NCI-H128 (cell line): ENCODE results near the gene CDHR3.
"Not testable (repeated sequence)": the region's sequence is repeated elsewhere in the genome, so short reads cannot be mapped to it uniquely, and the experiment has no call there.

Experiments used
- DNase-seq: peaks from one replicate; lab custom pipeline; 2025; ENCODE audit not compliant: unreplicated experiment; lab: John Stamatoyannopoulos, UW

Gene CDHR3

GRCh38 chr7:105963038-105963667 lies at the start of gene CDHR3:
CDHR3 (plus strand) TSS chr7:105963264; CDS start chr7:105963319, 55 bp downstream.
- no peak for DNase-seq

- no peak for DNase-seq
Observed at GRCh38 chr7:105913947-105914346, 49.1 kb upstream of the CDHR3 start.

DNA sequence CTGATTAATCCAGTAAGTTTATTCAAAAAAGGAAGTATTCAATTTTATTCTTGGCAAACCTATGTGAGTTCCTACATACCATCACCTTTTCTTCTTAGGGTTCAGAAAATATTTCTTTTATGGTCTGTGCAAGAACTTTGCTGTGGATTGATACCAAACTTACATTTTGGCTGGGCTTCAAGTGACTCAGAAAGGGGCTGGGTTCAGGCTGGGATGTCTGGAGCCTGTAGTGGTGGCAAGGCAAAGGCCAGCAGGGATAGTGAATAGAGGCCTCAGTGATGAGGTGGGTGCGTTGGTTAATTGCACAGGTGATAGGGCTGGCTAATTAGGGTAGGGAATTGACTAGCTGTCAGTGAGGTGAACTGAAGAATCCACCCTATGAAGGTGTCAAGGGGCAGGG lies 46.5 kb upstream of the CDHR3 start:
- no peak for DNase-seq

- DNase-seq, result no peak
Observed at GRCh38 chr7:105917659-105918058, 45.4 kb upstream of the CDHR3 start.

- no peak for DNase-seq
Observed at GRCh38 chr7:105920766-105921165, 42.3 kb upstream of the CDHR3 start.

- DNase-seq, result no peak
Observed at GRCh38 chr7:105924945-105925344, 38.1 kb upstream of the CDHR3 start.

GRCh38 chr7:105926131-105926530 lies 36.9 kb upstream of the CDHR3 start:
- DNase-seq, result no peak

GRCh38 chr7:105931179-105931578 lies 31.9 kb upstream of the CDHR3 start:
- DNase-seq, result no peak

DNA sequence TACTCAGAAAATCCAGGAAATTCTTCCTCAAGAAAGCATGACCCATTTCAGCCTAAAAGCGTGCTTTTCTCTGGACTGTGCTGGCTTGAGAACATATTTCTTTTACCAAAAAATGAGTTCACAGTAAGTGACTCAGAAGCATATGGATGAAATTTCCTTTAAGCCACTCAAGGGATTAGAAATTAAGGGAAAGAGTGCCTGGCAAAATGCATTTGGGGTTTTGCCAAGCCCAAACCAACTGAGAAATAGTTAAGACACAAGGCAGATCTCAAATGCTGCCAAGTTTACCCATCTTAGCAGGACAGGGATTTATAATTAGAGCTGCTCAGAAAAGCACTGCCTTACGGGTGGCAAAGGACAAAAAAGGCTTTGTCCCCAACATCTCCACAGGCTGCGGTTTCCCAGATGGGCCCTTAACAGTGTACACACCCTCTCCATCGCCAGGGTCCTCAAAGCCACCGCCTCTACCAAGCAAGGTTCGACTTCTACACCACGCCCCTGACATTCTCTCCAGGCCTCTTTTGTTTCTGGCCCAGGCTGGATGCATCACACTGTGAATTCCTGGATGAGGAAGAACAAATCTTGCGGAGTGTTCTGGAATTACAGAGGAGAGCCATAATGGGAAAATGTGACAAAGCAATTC lies 30.1 kb upstream of the CDHR3 start:
- DNase-seq, result no peak

DNA sequence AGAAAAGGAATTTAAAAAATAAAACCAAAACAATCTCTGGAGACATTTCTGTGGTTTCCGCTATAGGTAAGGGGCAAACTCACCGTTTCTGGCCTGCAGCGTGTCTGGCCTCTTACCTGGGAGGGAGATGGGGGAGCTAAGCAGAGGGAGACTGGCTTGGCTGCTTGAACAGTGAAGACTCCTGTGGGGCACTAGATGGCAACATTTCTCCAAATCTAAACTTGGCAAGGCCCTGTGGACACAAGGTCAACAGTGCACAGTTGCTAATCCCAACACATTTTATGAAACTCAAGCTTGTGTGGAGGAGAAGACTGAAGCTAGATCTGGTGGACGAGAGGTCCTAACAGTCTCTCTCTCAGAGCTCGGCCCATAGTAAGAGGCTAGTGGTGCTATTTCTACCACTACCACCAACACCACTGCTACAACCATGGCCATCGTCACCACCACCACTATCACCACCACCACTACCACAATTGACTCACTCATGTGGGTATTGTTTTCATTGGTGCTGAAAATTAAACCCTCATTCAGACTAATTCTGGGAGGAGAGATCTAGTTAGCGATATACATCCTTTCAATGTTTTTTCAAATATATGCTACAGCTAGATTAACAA lies 28.4 kb upstream of the CDHR3 start:
- no peak for DNase-seq

DNA sequence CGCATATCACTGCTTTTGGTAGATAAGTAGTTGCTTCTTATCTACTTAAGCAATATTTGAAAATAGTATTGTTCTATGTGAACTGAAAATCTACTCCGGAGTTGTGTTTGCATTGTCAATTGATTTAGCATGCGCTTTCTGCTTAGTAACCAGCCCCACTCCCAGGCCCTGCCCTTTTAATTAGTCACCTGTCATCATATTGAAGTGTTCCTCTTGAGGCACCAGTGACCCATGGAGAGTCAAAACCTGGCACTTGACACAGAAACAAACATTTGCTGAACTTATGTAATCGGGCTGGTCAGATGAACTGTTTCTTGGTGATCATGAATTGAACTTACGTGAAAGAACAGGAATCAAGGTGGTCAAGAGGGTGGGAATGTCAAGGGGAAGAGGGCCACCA lies 27.8 kb upstream of the CDHR3 start:
- DNase-seq, result no peak

- no peak for DNase-seq
Observed at GRCh38 chr7:105937411-105937810, 25.7 kb upstream of the CDHR3 start.

DNA sequence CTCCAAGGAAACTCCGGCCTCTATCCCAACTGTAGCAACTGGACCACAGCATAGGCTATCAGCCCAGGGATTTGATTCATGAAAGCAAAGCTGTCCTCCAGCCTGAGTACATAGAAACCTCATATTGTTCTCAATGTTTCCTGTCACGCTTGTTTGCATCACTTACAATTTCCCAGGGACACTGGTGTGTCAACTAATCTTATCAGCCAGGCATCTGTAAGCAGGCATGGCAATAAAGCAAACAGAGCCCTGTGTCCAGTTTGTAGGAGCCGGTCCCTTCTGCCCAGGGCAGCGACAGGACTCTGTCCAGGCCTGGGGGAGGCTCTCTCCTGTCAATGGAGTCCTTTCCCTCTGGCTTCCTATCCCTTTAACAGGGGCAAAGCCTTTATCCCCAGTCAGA lies 23.0 kb upstream of the CDHR3 start:
- DNase-seq, result no peak

DNA sequence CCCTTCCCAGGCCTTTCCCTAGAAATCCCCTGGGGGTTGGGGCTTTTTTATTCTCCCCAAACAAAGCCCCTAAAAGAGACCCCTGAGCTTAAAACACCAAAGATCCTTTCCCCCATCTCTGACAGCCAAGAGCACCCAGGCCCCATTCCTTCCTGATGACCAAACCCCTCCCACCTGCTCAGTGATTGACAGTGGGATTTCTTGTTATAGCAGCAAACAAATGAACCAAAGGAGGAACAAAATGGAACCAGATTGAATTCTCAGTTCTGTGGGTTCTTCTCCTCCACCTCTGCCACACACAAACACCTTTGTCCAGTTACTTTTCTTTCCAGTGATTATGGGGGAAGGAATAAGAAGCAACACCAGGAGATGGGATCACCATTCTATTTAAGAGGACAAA lies 21.5 kb upstream of the CDHR3 start:
- no peak for DNase-seq

- DNase-seq, result no peak
Observed at GRCh38 chr7:105943486-105943885, 19.6 kb upstream of the CDHR3 start.

GRCh38 chr7:105945848-105946247 lies 17.2 kb upstream of the CDHR3 start:
- no peak for DNase-seq

- DNase-seq, result no peak
Observed at GRCh38 chr7:105951597-105951996, 11.5 kb upstream of the CDHR3 start.

DNA sequence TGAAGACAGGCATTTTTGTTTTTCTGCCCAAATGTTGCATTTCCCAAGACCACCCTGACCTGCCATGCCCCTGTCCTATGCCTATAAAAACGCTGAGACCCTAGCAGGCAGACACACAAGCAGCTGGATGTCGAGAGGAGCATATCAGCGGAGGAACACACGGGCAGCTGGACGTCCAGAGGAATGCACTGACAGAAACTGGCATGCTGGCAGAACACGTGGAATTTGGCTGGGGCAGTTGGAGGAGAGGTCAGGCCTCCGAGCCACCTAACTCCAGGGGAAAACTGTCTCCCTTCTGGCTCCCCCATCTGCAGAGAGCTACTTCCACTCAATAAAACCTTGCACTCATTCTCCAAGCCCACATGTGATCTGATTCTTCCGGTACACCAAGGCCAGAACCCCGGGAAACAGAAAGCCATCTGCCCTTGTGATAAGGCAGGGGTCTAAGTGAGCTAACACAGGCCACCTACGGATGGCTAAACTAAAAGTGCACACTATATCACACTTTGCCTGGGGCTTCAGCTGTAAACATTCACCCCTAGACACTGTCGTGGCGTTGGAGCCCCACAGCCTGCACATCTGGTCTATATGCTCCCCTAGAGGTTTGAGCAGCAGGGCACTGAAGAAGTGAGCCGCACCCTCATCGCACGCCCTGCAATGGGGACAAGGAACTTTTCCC lies 10.0 kb upstream of the CDHR3 start:
- DNase-seq, result no peak

DNA sequence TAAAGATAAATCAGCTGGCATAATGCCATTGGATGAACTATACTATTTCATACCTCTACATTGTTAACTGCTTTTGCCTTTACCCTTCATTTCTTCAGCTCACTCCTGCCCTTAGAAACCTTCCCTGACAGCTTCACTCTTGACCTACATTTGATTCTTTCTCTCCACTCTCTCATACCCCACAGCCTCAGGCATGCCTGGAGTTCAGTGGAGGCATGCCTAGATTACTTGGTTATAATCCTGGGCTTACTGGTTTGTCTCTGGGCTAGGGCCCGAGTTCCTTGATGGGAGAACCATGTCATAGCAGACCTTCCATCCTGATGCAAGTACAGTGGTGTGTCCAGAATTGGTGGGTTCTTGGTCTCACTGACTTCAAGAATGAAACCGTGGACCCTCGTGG lies 8.4 kb upstream of the CDHR3 start:
- no peak for DNase-seq

- not testable (repeated sequence) for DNase-seq
Observed at GRCh38 chr7:105955651-105956466, 7.2 kb upstream of the CDHR3 start.

DNA sequence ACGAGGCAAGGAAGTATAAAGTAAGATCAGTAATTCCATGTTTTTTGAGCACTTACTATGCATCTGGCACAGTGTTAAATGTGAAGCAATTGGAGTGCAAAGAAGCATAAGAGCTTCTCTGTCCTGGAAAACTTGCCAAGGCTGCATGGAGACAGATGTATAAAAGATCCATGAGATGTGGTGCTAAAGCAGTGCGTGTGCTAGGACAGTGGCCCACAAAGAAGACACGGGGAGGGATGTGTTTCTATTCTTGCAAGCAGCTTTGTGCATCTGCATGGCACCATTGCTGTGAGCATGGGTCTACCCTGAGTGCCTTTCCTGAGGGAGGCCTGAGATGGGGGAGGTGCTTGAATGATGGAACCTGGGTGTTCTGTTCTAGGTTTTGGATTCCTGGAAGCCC lies 5.1 kb upstream of the CDHR3 start:
- DNase-seq, result no peak
